AG04449 (cell line): ENCODE results near the gene CRPPA.

Experiments used
- CTCF ChIA-PET: fragments of 350-600 bp; formaldehyde crosslinking; extraction: SDS; loops from one replicate; lab custom pipeline; 2021; ENCODE audit warnings: antibody characterized with exemption; lab: Yijun Ruan, JAX
- POLR2A ChIA-PET: fragments of 400-600, 350-600 bp; formaldehyde crosslinking; extraction: SDS; loops from one replicate; lab custom pipeline; 2020; ENCODE audit warnings: antibody characterized with exemption, inconsistent platforms; lab: Yijun Ruan, JAX
- DNase-seq: peaks from one replicate; pipeline ENCODE4 v3.0.0-alpha.2; 2010; ENCODE audit warnings: low read depth, low spot score
- H3K4me3 ChIP-seq: 2 replicates; pipeline ENCODE4 v1.5.1; 2011; ENCODE audit warnings: low read depth, mild to moderate bottlenecking, control low read depth, low read length
- TF ChIP-seq, protein P1 (sequence below): IDR thresholded peaks from one replicate; pipeline ENCODE4 v1.5.1; 2011; ENCODE audit warnings: mild to moderate bottlenecking, moderate library complexity, low read length, control low read depth, inconsistent platforms; ENCODE audit not compliant: insufficient read depth; ENCODE audit errors: missing control alignments

CRPPA gene

DNA sequence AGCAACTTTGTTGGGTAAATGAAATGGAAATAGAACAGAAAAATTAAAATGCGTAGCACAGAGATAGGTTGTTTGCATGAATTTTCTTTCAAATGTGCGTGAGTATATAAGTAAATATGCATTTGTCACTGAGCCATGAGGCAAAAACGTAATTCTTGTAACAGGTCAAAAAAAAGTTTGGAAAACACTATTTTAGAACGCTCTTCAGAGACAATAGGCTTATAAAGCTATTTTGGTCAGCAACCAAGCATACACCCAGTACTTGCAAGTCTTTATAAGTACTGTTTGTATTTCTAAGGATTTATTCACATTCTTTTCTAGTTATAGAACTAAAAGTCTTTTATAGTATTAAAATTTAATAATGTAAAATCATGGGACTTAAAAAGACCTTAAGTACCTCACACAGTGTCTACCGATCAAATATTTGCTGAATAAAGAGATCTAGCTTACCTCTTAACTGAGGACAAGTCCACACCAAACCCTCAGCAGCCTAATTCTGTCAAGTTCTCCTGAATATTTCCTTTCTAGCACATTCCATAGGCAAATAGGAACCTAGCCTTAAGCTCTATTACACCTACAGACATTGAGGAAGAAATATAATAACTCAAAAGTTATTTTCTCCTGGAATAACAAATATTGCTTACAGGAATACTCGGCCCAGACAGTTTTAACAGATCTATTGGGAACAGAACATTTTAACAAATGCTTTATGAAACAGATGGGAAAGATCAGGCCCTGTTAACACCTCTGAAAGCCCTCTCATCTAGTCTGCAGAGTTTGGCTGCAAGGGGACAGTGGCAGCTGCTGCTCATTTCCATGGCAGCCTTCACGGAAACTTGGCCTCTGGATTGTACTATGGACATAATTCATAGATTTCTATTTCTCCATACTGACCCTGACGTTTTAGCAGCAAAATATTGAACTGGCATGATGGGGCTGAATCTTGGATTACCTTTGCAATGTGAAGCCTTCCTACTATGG is 8.8 kb downstream of the CRPPA start:
- H3K4me3 ChIP-seq: no peak overlapping the region
- no peak for DNase-seq
- CTCF ChIA-PET: interaction anchor here (1.9 kb wide), 1 partner anchor 152 kb away, joined by 7 read pairs; no protein-coding TSS in a partner anchor
- TF ChIP-seq, protein P1, sequence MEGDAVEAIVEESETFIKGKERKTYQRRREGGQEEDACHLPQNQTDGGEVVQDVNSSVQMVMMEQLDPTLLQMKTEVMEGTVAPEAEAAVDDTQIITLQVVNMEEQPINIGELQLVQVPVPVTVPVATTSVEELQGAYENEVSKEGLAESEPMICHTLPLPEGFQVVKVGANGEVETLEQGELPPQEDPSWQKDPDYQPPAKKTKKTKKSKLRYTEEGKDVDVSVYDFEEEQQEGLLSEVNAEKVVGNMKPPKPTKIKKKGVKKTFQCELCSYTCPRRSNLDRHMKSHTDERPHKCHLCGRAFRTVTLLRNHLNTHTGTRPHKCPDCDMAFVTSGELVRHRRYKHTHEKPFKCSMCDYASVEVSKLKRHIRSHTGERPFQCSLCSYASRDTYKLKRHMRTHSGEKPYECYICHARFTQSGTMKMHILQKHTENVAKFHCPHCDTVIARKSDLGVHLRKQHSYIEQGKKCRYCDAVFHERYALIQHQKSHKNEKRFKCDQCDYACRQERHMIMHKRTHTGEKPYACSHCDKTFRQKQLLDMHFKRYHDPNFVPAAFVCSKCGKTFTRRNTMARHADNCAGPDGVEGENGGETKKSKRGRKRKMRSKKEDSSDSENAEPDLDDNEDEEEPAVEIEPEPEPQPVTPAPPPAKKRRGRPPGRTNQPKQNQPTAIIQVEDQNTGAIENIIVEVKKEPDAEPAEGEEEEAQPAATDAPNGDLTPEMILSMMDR: no peak
- POLR2A ChIA-PET: no interaction called here

DNA sequence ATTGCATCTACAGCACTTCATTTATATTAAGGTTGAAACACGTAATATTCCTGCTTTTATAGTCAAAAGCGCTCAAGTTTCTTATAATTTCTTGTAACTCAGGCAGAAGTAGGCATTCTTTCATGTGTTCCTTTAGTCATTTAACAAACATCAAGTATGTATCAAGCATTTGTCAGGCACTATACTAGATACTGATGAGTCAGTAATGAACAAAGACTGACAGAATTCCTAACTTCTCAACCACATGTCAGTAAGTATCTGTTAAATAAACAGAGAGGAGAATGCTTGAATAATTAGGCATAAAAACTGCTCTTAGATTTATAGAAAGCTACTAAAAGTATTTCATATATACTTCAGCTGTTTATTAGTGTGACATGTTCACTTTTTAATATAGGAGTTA is 9.9 kb downstream of the CRPPA start:
- H3K4me3 ChIP-seq: no peak overlapping the region
- ChIA-PET POLR2A (no interaction called here), CTCF (no interaction called here)
- TF ChIP-seq, protein P1: no peak
- DNase-seq: no peak

DNA sequence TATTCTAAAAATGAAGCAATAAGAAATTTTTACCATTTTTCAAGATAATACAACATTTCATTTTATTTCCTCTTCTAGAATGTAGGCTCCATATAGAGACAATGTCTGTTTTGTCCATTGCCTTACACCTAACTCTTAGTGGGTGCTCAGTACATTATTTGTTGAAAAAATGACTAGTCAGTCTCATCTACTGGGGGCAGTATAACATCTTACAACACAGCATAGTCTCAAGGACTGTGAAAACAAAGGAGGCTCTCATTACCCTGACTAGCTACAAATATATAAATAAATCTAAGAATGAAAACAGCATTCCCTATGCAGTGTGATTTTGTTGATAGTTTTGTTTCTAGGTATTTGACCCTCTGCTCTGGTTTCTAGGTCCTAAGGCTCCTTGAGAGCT is 11.6 kb downstream of the CRPPA start:
- H3K4me3 ChIP-seq: no peak overlapping the region
- TF ChIP-seq, protein P1: no peak
- DNase-seq: no peak
- POLR2A ChIA-PET: no interaction called here
- CTCF ChIA-PET: no interaction called here

DNA sequence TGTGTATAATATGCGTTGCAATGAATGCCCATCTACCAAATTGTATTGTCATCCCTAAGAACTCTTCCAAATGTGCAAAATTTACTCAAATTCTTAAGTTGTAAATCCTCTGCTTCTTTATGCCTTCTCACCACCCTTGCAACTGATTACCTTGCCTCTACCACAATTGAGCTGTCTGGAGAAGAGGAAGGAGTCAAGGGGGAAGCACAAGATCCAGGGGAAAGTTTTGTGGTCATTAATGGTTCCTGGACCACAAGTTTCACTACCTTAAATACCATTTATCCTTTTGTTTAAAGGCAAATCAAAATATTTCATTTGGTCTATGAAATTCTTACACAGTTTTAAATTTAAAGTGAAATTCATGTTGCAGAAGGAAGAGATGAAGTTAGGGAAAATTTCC is 16.7 kb downstream of the CRPPA start:
- TF ChIP-seq, protein P1: no peak
- ChIA-PET POLR2A (no interaction called here), CTCF (interaction anchor here (0.6 kb wide), 1 partner anchor 23 kb away, joined by 3 read pairs; no protein-coding TSS in a partner anchor)
- DNase-seq: no peak
- H3K4me3 ChIP-seq: no peak overlapping the region

DNA sequence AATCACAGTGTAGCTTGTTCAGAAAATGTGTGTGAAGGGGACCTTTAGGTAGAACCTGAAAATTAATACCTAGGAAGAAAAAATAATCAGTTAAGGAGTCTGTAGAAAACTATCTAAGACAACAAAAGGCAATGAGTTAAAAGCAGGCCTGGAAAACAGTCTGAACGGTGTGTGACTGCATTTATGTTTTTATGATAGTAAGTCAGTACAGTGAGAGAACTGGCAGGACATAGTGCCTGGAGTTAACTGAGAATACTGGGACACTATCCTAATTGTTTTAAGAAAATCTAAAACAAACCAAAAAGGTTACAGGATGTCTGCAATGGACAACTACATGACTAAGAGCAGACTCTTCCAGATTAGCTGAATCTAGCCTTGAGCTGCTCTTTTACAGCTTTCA is 17.9 kb downstream of the CRPPA start:
- TF ChIP-seq, protein P1: no peak
- no peak overlapping the region for H3K4me3 ChIP-seq
- ChIA-PET CTCF (interaction anchor here (1.1 kb wide), 1 partner anchor 17 kb away, joined by 4 read pairs; no protein-coding TSS in a partner anchor), POLR2A (no interaction called here)
- no peak for DNase-seq

DNA sequence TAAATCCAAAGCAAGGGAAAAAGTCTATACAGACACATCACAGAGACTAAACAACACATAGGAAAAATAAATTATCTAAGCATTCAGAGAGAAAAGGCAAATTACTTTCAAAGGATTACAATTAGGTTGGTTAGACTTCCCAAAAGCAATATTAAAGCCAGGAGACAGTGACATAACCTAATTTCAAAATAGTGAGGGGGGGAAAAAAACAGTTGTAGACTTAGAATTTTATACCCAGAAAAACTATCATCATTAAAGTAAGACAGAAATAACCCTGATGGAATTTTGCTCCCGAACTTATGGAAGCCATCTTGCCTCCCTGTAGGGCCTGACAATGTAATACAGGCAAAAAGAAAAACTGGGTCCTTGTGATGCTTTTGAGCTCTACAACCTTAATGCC is 18.4 kb downstream of the CRPPA start:
- CTCF ChIA-PET: no interaction called here
- DNase-seq: no peak
- no peak overlapping the region for H3K4me3 ChIP-seq
- POLR2A ChIA-PET: no interaction called here
- TF ChIP-seq, protein P1: no peak
